Rectal smooth muscle tissue (tissue), 1 donor: ENCODE measurements around the gene ERG.

Experiments used
- H3K27ac ChIP-seq: one replicate; pipeline ENCODE4 v1.7.0; 2013; ENCODE audit warnings: low read depth, low read length, inconsistent platforms
- H3K27me3 ChIP-seq: one replicate; pipeline ENCODE4 v1.7.0; 2013; ENCODE audit warnings: low read length; ENCODE audit not compliant: control insufficient read depth, insufficient read depth
- H3K36me3 ChIP-seq: one replicate; pipeline ENCODE4 v1.7.0; 2013; ENCODE audit warnings: low read length; ENCODE audit not compliant: control insufficient read depth, insufficient read depth
- H3K4me1 ChIP-seq: one replicate; pipeline ENCODE4 v1.7.0; 2013; ENCODE audit warnings: low read length; ENCODE audit not compliant: control insufficient read depth, insufficient read depth
- H3K4me3 ChIP-seq: one replicate; pipeline ENCODE4 v1.7.0; 2013; ENCODE audit warnings: low read length
- H3K9ac ChIP-seq: one replicate; pipeline ENCODE4 v1.7.0; 2013; ENCODE audit warnings: low read length

Gene ERG

DNA sequence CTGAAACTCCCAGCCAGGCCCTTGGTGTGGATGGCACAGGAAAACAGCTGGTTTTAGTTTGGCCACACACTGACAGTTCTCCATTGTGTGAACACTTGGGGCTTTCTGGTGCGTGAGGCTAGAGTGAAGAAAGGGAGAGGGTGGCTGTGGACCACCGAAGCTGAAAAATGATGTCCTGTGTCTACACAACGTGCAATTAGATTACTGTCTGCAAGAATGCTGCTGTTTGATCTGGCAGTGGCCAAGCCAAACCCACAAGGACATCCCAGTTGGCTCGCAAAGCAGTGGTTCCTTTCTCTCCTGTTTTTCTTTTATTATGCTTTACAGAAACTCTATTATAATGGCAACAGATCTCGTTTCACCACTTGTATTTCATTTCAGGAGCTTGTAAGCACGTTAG lies 58.9 kb downstream of the ERG start:
- Histone ChIP-seq H3K27ac (no peak overlapping the region), H3K4me1 (peaks cover 3% of the 10 kb centered on the region)

DNA sequence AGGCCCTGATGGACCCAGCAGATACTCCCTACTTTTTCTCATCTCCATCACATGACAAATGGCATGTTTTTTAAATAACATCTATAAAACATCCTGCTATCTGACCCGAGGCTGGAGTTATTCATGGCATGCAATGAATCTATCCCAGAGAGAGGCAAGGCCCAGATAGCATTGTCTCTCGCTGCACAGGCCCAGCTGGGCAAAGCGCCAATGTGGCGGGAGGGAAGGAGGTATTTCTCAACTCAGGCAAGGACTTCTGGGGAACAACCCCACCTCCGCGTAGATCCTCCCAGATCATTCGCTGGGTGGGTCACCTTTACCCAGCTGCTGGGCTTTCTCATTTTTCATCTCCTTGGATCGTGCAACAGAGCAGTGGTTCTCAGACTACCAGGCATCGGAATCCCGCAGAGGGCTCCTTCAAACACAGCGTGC lies 59.8 kb downstream of the ERG start:
- Histone ChIP-seq H3K4me3 (no peak overlapping the region), H3K27ac (no peak overlapping the region), H3K27me3 (no peaks in the 10 kb centered on the region), H3K36me3 (no peaks in the 10 kb centered on the region), H3K9ac (no peak overlapping the region), H3K4me1 (peaks cover 3% of the 10 kb centered on the region)

More for the DNA sequence above, 58.9 kb downstream of the ERG start:
- Histone ChIP-seq H3K27me3 (no peaks in the 10 kb centered on the region), H3K36me3 (no peaks in the 10 kb centered on the region), H3K9ac (no peak overlapping the region), H3K4me3 (no peak overlapping the region)

DNA sequence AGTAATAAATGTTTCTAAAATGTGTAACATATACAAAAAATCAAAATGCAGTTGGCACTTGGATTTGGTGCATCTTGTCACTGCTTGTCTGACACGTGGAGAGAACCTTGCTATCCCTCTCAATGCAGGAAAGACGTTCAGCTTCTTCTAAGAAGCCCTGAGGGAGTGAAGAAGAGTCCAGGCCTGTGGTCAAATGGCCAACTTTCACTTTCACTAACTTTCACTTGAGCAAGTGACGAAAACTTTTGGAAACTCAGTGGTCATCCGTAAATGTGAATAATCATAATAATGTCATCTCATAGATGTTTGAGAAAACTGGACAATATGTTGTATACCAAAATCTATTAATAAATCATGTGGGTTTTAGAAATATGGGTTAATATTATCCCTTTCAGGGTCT lies 61.9 kb downstream of the ERG start:
- no peaks in the 10 kb centered on the region for H3K36me3 ChIP-seq
- H3K4me3 ChIP-seq = no peak overlapping the region
- no peak overlapping the region for H3K27ac ChIP-seq
- H3K9ac ChIP-seq = no peak overlapping the region
- no peaks in the 10 kb centered on the region for H3K27me3 ChIP-seq
- H3K4me1 ChIP-seq = peaks cover 3% of the 10 kb centered on the region

DNA sequence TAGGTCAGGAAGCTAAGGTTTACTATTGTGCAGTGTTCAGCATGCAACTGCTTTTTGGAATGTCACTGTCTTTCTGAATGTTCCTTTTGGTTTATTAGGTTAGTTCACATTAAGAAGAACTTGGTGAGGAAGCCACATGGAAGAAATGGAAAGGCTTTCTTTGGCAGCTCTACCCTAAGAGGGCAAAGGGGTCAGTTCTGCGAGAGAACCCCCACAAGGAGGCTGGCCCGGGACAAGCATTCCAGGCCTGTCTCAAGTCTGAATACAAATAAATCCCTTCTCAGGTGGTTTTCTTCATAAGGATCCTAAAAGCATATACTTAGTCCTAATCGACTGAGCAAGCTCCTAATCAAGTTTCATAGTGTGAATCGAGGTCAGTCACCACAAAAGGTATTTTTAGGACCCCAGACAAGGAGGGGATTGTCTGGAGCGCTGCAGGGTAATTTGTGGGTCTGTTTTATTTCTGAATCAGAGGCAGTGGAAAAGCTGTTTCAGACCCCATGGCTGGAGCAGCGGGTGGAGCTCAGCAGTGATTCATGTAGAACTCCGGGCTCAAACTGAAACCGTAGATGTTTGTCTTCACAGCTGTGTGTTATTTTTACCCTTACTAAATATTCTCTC lies 63.3 kb downstream of the ERG start:
- no peak overlapping the region for H3K27ac ChIP-seq
- peaks cover 3% of the 10 kb centered on the region for H3K4me1 ChIP-seq
- H3K9ac ChIP-seq = no peak overlapping the region
- no peaks in the 10 kb centered on the region for H3K27me3 ChIP-seq
- no peak overlapping the region for H3K4me3 ChIP-seq
- no peaks in the 10 kb centered on the region for H3K36me3 ChIP-seq

DNA sequence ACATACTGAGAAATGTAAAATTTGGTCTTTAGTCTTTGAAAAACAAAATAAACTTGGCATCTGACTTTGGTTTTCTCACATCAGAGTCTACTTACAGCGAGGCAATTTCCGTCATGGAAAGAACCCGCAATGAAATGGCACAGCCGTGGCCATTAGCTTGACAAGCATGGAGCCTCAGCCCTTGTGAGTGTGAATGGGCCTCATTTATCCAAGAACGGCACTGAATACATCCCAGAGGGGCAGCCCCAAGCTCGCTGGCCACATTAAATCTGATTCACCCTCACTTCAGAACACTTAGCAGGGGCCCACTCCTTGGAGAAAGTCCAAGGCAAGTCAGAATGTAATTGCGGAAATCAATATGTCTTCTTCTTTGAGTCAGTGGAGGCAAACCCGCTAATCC lies 64.8 kb downstream of the ERG start:
- H3K36me3 ChIP-seq = no peaks in the 10 kb centered on the region
- no peak overlapping the region for H3K4me3 ChIP-seq
- H3K9ac ChIP-seq = no peak overlapping the region
- no peak overlapping the region for H3K27ac ChIP-seq
- H3K27me3 ChIP-seq = no peaks in the 10 kb centered on the region
- peaks cover 3% of the 10 kb centered on the region for H3K4me1 ChIP-seq

DNA sequence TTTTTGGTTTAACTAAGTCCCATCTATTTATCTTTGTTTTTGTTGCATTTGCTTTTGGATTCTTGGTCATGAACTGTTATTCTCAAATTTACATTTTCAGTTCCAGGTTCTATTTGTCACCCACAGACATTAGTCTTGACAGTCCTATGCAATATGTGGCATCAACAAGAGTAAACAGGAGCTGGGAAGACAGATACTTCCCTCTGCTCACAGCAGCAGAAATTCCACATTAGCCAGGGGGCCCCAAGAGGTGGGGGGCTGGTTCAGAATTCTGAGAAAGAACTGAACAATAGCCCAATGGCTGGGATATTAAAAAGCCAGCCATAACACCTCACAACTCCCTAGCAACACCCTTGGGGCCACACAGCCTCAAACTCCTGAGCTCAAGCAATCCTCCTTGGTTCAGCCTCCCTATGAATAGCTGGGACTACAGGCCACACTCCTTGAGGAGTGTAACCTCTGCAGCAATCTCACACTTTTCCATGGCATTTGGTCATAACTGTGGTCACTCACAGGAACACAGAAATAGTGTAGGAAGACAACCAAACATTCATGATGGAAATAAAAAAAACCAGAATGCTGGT lies 67.8 kb downstream of the ERG start:
- Histone ChIP-seq H3K4me1 (peaks cover 3% of the 10 kb centered on the region), H3K9ac (no peak overlapping the region), H3K36me3 (no peaks in the 10 kb centered on the region), H3K4me3 (no peak overlapping the region), H3K27ac (no peak overlapping the region), H3K27me3 (no peaks in the 10 kb centered on the region)

DNA sequence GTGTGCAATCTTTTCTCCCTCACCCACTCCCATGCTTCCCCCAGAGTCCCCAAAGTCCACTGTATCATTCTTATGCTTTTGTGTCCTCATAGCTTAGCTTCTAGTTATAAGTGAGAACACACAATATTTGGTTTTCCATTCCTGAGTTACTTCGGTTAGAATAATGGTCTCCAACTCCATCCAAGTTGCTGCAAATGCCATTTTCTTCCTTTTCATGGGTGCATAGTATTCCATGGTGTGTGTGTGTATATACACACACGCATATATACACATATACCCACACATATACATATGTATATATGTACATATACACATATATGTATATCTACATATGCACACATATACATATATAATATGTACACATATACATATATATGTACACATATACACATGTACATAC lies 69.3 kb downstream of the ERG start:
- Histone ChIP-seq H3K27ac (no peak overlapping the region), H3K4me1 (no peaks in the 10 kb centered on the region), H3K27me3 (no peaks in the 10 kb centered on the region), H3K9ac (no peak overlapping the region), H3K4me3 (no peak overlapping the region), H3K36me3 (no peaks in the 10 kb centered on the region)

DNA sequence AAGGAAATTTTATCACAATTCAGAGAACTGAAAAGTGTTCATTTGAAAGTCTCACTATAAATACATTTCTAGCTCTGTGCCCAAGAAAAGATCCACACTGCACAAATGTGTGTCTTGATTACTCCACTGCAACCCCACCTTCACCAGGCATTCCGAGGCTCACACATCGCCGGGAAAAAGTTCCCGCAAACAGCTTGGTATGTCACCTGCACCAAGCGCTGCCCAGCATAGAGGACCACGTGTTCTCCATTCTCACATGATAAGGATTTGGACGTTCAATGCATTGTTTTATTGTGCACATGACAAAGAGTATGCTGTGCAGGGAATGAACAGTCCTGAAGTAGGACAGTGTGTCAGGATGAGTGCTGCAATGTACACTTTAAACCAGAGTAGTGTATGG lies 70.1 kb downstream of the ERG start:
- H3K27ac ChIP-seq = no peak overlapping the region

DNA sequence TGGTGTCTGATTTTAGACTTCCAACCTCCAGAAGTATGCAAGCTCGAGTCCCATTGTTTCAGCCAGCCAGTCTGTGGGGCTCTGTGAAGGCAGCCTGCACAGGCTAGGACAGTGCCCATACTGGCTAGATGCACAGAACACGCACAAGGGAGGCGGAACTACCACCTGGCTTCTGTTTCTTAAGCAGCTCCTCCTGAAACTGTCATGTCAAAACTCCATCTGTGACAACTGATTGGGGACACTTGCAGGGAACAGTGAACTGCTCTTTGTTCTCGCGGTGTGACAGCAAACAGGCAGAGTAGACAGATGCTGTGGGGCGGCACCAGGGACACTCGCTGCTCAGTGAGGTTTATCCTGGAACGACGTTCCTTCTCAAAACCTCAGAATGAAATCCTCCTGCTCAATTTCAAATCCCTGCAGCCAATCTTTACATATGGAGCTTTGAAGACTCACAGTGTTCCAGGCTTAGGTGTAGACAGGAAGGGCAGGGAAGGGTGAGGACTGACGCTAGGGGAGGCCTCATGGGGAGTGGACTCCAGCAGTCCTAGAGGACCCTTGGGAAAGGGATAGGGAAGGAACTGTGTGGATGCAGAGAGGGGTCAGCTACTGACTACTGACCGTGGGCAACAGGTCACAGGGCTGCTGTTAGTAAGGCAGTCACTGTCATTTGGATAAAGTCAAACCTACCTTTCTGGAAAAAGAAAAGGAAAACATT lies 73.8 kb downstream of the ERG start:
- Histone ChIP-seq H3K4me1 (no peaks in the 10 kb centered on the region), H3K4me3 (no peak overlapping the region), H3K27ac (no peak overlapping the region), H3K36me3 (no peaks in the 10 kb centered on the region), H3K9ac (no peak overlapping the region), H3K27me3 (no peaks in the 10 kb centered on the region)

More for the DNA sequence above, 70.1 kb downstream of the ERG start:
- Histone ChIP-seq H3K36me3 (no peaks in the 10 kb centered on the region), H3K4me3 (no peak overlapping the region), H3K4me1 (no peaks in the 10 kb centered on the region), H3K27me3 (no peaks in the 10 kb centered on the region), H3K9ac (no peak overlapping the region)

DNA sequence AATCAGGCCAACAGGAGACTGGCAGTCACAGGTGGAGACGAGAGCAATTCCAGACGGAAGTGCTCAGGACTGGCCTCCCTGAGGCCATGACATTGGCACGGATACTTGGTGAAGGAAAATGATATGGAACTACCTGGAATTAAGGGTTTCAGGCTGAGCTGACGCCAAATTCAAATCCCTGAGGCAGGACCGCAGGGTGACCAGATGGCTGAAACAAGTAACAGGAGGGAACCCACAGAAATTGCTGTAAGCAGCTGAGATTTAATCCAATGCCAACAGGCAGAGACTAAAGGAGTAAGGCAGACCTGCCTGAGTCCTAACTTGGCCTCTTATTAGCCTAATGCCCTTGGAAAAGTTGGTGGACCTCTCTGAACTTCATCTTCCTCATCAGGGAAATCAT lies 76.2 kb downstream of the ERG start:
- Histone ChIP-seq H3K27ac (no peak overlapping the region), H3K4me1 (no peaks in the 10 kb centered on the region), H3K36me3 (no peaks in the 10 kb centered on the region), H3K9ac (no peak overlapping the region), H3K4me3 (no peak overlapping the region), H3K27me3 (no peaks in the 10 kb centered on the region)

DNA sequence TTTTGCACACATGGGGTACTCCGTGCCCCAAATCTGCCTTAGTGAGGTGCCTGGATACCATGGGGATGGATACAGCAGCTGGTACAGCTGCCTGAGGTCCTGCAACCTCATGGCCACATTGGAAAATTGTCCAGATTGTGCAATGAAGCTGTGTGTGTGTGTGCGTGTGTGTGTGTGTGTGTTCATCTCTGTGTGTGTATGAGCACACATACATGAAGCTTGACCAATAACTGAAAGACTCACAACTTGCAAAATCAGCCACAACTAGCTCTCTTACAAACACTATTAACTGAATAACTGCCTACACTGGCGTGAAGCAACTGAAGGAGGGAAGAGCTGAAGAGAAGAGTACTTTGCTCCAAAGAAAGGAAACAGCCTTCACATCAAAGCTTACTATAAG lies 78.1 kb downstream of the ERG start:
- no peaks in the 10 kb centered on the region for H3K4me1 ChIP-seq
- no peaks in the 10 kb centered on the region for H3K27me3 ChIP-seq
- no peak overlapping the region for H3K9ac ChIP-seq
- H3K36me3 ChIP-seq = no peaks in the 10 kb centered on the region
- no peak overlapping the region for H3K4me3 ChIP-seq
- H3K27ac ChIP-seq = no peak overlapping the region

DNA sequence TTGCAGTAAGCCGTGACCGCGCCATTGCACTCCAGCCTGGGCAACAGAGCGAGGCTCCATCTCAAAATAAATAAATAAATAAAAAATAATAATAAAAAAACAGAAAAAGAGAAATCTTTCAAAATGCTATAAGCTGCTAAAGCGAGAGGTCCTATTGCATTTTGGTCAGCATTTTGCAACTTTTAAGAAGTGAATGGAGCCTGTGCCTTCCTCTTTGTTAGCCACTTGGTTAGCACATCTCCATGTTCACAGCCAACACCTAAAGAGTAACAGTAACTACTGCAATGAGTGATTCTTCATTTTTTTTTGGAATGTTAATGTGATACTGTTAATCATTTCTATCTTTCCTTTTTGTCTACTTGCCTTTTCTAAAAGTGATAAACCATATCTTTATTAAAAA lies 80.6 kb downstream of the ERG start:
- H3K36me3 ChIP-seq = no peaks in the 10 kb centered on the region
- no peaks in the 10 kb centered on the region for H3K27me3 ChIP-seq
- H3K9ac ChIP-seq = no peak overlapping the region
- H3K4me1 ChIP-seq = no peaks in the 10 kb centered on the region
- no peak overlapping the region for H3K4me3 ChIP-seq
- H3K27ac ChIP-seq = no peak overlapping the region

DNA sequence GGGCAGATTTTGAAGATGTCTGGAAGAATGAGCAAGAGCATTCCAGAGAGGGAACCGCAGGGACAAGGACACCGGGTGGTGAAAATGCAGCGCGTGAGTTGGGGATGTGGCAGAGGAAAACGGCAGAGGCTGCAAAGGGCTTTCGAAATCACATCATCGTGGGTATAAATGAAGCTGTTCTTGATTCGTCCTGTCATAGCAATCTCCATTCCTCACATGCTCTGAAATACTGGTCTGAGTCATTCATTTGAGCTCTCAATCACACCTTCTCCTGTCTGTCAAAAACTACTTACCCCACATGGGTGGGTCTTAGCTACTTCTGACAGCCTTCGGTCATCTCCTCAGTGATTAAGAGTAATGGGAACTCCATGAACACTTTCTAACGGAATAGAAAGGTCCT lies 81.5 kb downstream of the ERG start:
- Histone ChIP-seq H3K4me1 (no peaks in the 10 kb centered on the region), H3K9ac (no peak overlapping the region), H3K4me3 (no peak overlapping the region), H3K27ac (no peak overlapping the region), H3K36me3 (no peaks in the 10 kb centered on the region), H3K27me3 (no peaks in the 10 kb centered on the region)
